ENCODE measurements around the gene PSMB11. TPM values are rescaled to one million over a fixed set of nuclear protein-coding genes. Genes with fewer than 3 reads are reported as not detected.

The PSMB11 gene
- total and polyA plus RNA-seq, 10 of the 15 experiments (the other 5 are each of a cell fraction or from before 2014, with no cell fraction given) = not detected

GRCh38 chr14:23080474-23080873, 38.5 kb downstream of the PSMB11 start:
- 100% methylated on average over 1 of the region's 1 CpG for WGBS (ENCODE audit: insufficient coverage, insufficient replicate concordance, low lambda C conversion rate, missing lambda C conversion rate)
- in situ Hi-C loops (cut with MboI) (no loop called here), intact Hi-C loops (cut with micrococcal nuclease; ENCODE audit: unreplicated experiment) (no loop called here)
- Histone ChIP-seq H3K4me1 (ENCODE audit: control insufficient read depth, insufficient read depth, low read length) (no peaks in the 10 kb centered on the region), H3K4me3 (no peak overlapping the region), H3K4me2 (ENCODE audit: control insufficient read depth, insufficient read depth) (no peak overlapping the region), H3K79me2 (ENCODE audit: control insufficient read depth, insufficient read depth, low read length) (no peaks in the 10 kb centered on the region), H3K36me3 (ENCODE audit: control insufficient read depth in 2 of 2, insufficient read depth in 2 of 2, low read length in 1 of 2) (peaks cover 25 to 61% of the 10 kb centered on the region in 2 experiments), H3K27ac (ENCODE audit: control insufficient read depth, insufficient read depth) (no peak overlapping the region), H3K9me3 (replicated peaks; ENCODE audit: control insufficient read depth, insufficient read depth, low read length) (no peaks in the 10 kb centered on the region), H3K9ac (ENCODE audit: control insufficient read depth, insufficient read depth, low read length) (no peak overlapping the region), H3K27me3 (replicated peaks in 1 of 2; ENCODE audit: control insufficient read depth in 2 of 2, insufficient read depth in 2 of 2, low read length in 1 of 2) (no peaks in the 10 kb centered on the region), H4K20me1 (ENCODE audit: control insufficient read depth, insufficient read depth) (no peaks in the 10 kb centered on the region), H2AFZ (ENCODE audit: control insufficient read depth, low read depth, low read length) (no peak overlapping the region)
- ChIA-PET POLR2A (interaction anchor here (0.6 to 0.7 kb wide), 3 partner anchors 13 to 128 kb away, joined by 3 to 6 read pairs (median 3); no protein-coding TSS in a partner anchor), CTCF (interaction anchor here (1.0 to 7.5 kb wide), 7 partner anchors 8 to 94 kb away, joined by 3 to 80 read pairs (median 6); partner anchors contain the start of genes ACIN1 and C14orf119), SMC1A (ENCODE audit: uncharacterized antibody, unreplicated experiment) (interaction anchor here (0.7 to 2.1 kb wide), 5 partner anchors 10 to 14 kb away, joined by 3 to 8 read pairs (median 3); partner anchors contain the start of gene ACIN1), RAD21 (ENCODE audit: unreplicated experiment) (no interaction called here)
- BruUV-seq (replicated peaks) = no TSS peak
- TF ChIP-seq CREM (IDR thresholded peaks at IDR 0.05; ENCODE audit: low read depth) (no peak), CREB1 (IDR thresholded peaks at IDR 0.05; ENCODE audit: low read depth) (no peak), CHD1 (IDR thresholded peaks at IDR 0.05; ENCODE audit: low read depth, low read length) (no peak), HCFC1 (IDR thresholded peaks at IDR 0.05; ENCODE audit: low read length) (no peak), ESRRA (IDR thresholded peaks at IDR 0.05; ENCODE audit: low read length) (no peak), NFYA (IDR thresholded peaks at IDR 0.05; ENCODE audit: borderline replicate concordance, low read depth, low read length) (no peak), E4F1 (IDR thresholded peaks at IDR 0.05; ENCODE audit: borderline replicate concordance, partially characterized antibody) (peak; percentile 22)
- FAIRE-seq = no peak
- ATAC-seq = no peak
- DNase-seq (ENCODE audit: low read depth, low spot score) = no peak
